Measurements from ENCODE around the gene HECW1. TPM values are rescaled to one million over a fixed set of nuclear protein-coding genes. Genes with fewer than 3 reads are reported as not detected.

HECW1 gene
- total and polyA plus RNA-seq, 2 of the 8 experiments (the other 6 are each of a cell fraction or from before 2014, with no cell fraction given): 2.9 to 12.7 TPM

DNA sequence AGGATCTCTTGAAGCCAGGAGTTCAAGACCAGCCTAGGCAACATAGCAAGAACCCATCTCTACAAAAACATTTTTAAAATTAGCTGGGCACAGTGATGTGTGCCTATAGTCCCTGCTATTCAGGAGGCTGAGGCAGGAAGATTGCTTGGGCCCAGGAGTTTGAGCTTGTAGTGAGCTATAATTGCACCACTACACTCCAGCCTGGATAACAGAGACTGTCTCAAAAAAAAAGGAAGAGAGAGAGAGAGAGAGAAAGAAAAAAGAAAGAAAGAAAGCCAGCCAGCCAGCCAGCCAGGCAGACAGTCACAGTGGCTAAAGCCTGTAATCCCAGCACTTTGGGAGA is 375.3 kb downstream of the HECW1 start:
- H3K27ac ChIP-seq (ENCODE audit: low read depth, low read length): no peak overlapping the region
- no peak overlapping the region for H3K56ac ChIP-seq (replicated peaks; ENCODE audit: insufficient read length, low read depth, low read length)
- no peak overlapping the region for H2BK15ac ChIP-seq (ENCODE audit: low read length)
- no peaks in the 10 kb centered on the region for H3K79me2 ChIP-seq (ENCODE audit: control insufficient read depth in 1 of 2, insufficient read depth in 2 of 2, low read length in 2 of 2)
- no peaks in the 10 kb centered on the region for H4K20me1 ChIP-seq (replicated peaks in 1 of 2; ENCODE audit: control insufficient read depth in 1 of 2, insufficient read depth in 2 of 2, low read length in 2 of 2)
- no peak overlapping the region for H4K5ac ChIP-seq (ENCODE audit: insufficient read length, low read depth, low read length)
- no peaks in the 10 kb centered on the region for H3K23me2 ChIP-seq (ENCODE audit: low read depth, low read length)
- no peaks in the 10 kb centered on the region for H3K36me3 ChIP-seq (ENCODE audit: control insufficient read depth in 2 of 4, insufficient read depth in 4 of 4, low read length in 3 of 4)
- H3K4me3 ChIP-seq (ENCODE audit: extremely low read depth in 1 of 4, insufficient read depth in 2 of 4, low read depth in 3 of 4, low read length in 4 of 4): no peak overlapping the region
- no peak overlapping the region for H2BK12ac ChIP-seq (ENCODE audit: low read depth, low read length)
- TF ChIP-seq HDAC2 (IDR thresholded peaks at IDR 0.05; ENCODE audit: borderline replicate concordance in 1 of 2, low read depth in 2 of 2, low read length in 2 of 2) (no peak), SP4 (IDR thresholded peaks at IDR 0.05; ENCODE audit: low read length) (no peak), MAFK (IDR thresholded peaks at IDR 0.05; ENCODE audit: low read depth, low read length) (no peak), CREB1 (IDR thresholded peaks at IDR 0.05) (no peak), TAF7 (optimal IDR thresholded peaks at IDR 0.05; ENCODE audit: borderline replicate concordance, low read depth, low read length) (no peak), TAF1 (IDR thresholded peaks at IDR 0.05; ENCODE audit: low read depth, low read length) (no peak), SUZ12 (IDR thresholded peaks at IDR 0.05; ENCODE audit: low read length) (no peak)
- H3K18ac ChIP-seq (ENCODE audit: extremely low read depth, low read length): no peak overlapping the region
- ChIA-PET CTCF (ENCODE audit: partially characterized antibody) (no interaction called here), POLR2A (ENCODE audit: partially characterized antibody) (no interaction called here)
- FAIRE-seq (no peak), DNase-seq (ENCODE audit: low read depth in 1 of 2, low spot score in 2 of 2) (no peak)
- H3K9me3 ChIP-seq (ENCODE audit: insufficient read depth in 2 of 2, low read depth in 1 of 2, low read length in 1 of 2): no peaks in the 10 kb centered on the region
- H3K79me1 ChIP-seq (ENCODE audit: low read depth, low read length): no peaks in the 10 kb centered on the region
- H3K4me1 ChIP-seq (replicated peaks in 1 of 4; ENCODE audit: control insufficient read depth in 3 of 4, insufficient read depth in 4 of 4, low read length in 3 of 4): peaks cover 0 to 3% (median 0%) of the 10 kb centered on the region in 4 experiments; a peak in 1 of 7 replicates
- no peak overlapping the region for H3K4ac ChIP-seq (replicated peaks; ENCODE audit: insufficient read length, low read depth, low read length)
- no peak overlapping the region for H3K23ac ChIP-seq (ENCODE audit: insufficient read length)
- no peak overlapping the region for H2BK5ac ChIP-seq (ENCODE audit: low read depth, low read length)
- no peak overlapping the region for H2AFZ ChIP-seq (ENCODE audit: low read length)
- H3K9ac ChIP-seq (replicated peaks in 1 of 4; ENCODE audit: extremely low read depth in 1 of 4, low read depth in 3 of 4, low read length in 3 of 4): no peak overlapping the region
- H2BK120ac ChIP-seq (replicated peaks; ENCODE audit: low read depth, low read length): no peak overlapping the region
- H4K8ac ChIP-seq (ENCODE audit: extremely low read depth, insufficient read depth, low read length): no peak overlapping the region
- H2AK5ac ChIP-seq (ENCODE audit: low read depth, low read length): no peak overlapping the region
- no peak overlapping the region for H4K91ac ChIP-seq (replicated peaks; ENCODE audit: insufficient read length, low read length)
- H2BK20ac ChIP-seq (ENCODE audit: low read length): no peak overlapping the region
- H3K27me3 ChIP-seq (replicated peaks in 1 of 4; ENCODE audit: control insufficient read depth in 3 of 4, extremely low read depth in 1 of 4, insufficient read depth in 3 of 4, low read length in 3 of 4): no peaks in the 10 kb centered on the region
- H3K4me2 ChIP-seq (ENCODE audit: insufficient read depth in 1 of 2, low read depth in 2 of 2, low read length in 2 of 2): no peak overlapping the region
- no peak overlapping the region for H3K14ac ChIP-seq (ENCODE audit: insufficient read length)

Data from H1 (cell line).